ENCODE data around the gene CNTN1. TPM values are rescaled to one million over a fixed set of nuclear protein-coding genes. Genes with fewer than 3 reads are reported as not detected.

Gene CNTN1
- total and polyA plus RNA-seq, 9 of the 15 experiments (the other 6 are each of a cell fraction or from before 2014, with no cell fraction given), result 0.16 TPM; not detected in 8

DNA sequence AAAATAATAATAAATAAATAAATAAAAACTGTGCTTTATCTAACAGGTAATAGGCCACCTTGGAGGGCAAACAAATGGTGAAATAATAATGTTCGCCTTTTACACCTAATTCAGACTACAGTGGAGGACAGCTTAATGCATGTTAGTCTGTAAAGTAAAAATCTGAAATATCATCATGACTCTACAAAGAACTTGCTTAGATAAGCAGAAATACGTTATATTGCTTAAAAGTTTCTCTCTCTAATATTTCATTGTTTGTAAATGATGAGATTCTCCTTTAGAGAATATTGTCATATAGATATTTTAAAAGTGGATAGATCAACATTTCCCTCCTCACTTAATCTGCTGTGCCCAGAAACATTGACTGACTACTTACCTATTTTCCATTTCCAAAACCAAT is 397.2 kb downstream of the CNTN1 start:
- Histone ChIP-seq H3K27me3 (ENCODE audit: control insufficient read depth in 2 of 2, insufficient read depth in 2 of 2, low read length in 2 of 2) (no peaks in the 10 kb centered on the region), H3K4me2 (ENCODE audit: insufficient read depth, low read length) (no peak overlapping the region), H3K27ac (ENCODE audit: extremely low read depth, low read depth, low read length) (no peak overlapping the region), H3K4me3 (no peak overlapping the region), H3K79me2 (ENCODE audit: control insufficient read depth, insufficient read depth, low read length) (no peaks in the 10 kb centered on the region), H3K4me1 (replicated peaks in 1 of 2; ENCODE audit: control insufficient read depth in 2 of 2, insufficient read depth in 2 of 2, low read length in 2 of 2) (no peaks in the 10 kb centered on the region), H3K9ac (ENCODE audit: insufficient read depth in 1 of 2, low read depth in 2 of 2, low read length in 2 of 2) (no peak overlapping the region), H2AFZ (ENCODE audit: low read depth, low read length) (no peak overlapping the region), H3K36me3 (ENCODE audit: control insufficient read depth, insufficient read depth, low read length) (no peaks in the 10 kb centered on the region), H3K9me1 (ENCODE audit: control insufficient read depth, insufficient read depth, low read length) (no peaks in the 10 kb centered on the region), H4K20me1 (replicated peaks; ENCODE audit: control insufficient read depth, insufficient read depth, low read length) (no peaks in the 10 kb centered on the region), H3K9me3 (replicated peaks; ENCODE audit: control insufficient read depth, insufficient read depth, low read depth, low read length) (no peaks in the 10 kb centered on the region; the same call in 1 of the 2 replicates)
- DNase-seq (ENCODE audit: extremely low read depth in 1 of 4, low spot score in 3 of 4) (no peak), ATAC-seq (no peak), FAIRE-seq (no peak)
- TF ChIP-seq ZKSCAN8 (CRISPR knock-in tag; IDR thresholded peaks at IDR 0.05) (no peak), FOXA1 (IDR thresholded peaks at IDR 0.05; ENCODE audit: borderline replicate concordance) (no peak), RAD51 (IDR thresholded peaks at IDR 0.05; ENCODE audit: borderline replicate concordance, low read depth) (no peak), NFE2L1 (tag; IDR thresholded peaks at IDR 0.05; ENCODE audit: borderline replicate concordance, low read depth) (no peak), EZH2 (IDR thresholded peaks at IDR 0.05; ENCODE audit: borderline replicate concordance, low read depth, low read length) (no peak), SOX6 (IDR thresholded peaks at IDR 0.05) (no peak), ZNF175 (CRISPR knock-in tag; IDR thresholded peaks at IDR 0.05; ENCODE audit: low read depth) (no peak), DDX20 (tag; IDR thresholded peaks at IDR 0.05; ENCODE audit: low read depth) (no peak), TBP (optimal IDR thresholded peaks at IDR 0.05; ENCODE audit: low read depth, low read length) (no peak), SMARCE1 (IDR thresholded peaks at IDR 0.05) (no peak), MTF1 (CRISPR knock-in tag; IDR thresholded peaks at IDR 0.05; ENCODE audit: borderline replicate concordance) (no peak), GMEB1 (CRISPR knock-in tag; IDR thresholded peaks at IDR 0.05) (no peak), ZNF551 (CRISPR knock-in tag; IDR thresholded peaks at IDR 0.05) (no peak), SMAD4 (CRISPR knock-in tag; conservative IDR thresholded peaks at IDR 0.05) (no peak), KLF1 (tag; IDR thresholded peaks at IDR 0.05) (no peak), ZNF217 (CRISPR knock-in tag; IDR thresholded peaks at IDR 0.05) (no peak), PHB2 (IDR thresholded peaks at IDR 0.05; ENCODE audit: low read depth) (no peak)
- TF ChIP-seq, protein P1, sequence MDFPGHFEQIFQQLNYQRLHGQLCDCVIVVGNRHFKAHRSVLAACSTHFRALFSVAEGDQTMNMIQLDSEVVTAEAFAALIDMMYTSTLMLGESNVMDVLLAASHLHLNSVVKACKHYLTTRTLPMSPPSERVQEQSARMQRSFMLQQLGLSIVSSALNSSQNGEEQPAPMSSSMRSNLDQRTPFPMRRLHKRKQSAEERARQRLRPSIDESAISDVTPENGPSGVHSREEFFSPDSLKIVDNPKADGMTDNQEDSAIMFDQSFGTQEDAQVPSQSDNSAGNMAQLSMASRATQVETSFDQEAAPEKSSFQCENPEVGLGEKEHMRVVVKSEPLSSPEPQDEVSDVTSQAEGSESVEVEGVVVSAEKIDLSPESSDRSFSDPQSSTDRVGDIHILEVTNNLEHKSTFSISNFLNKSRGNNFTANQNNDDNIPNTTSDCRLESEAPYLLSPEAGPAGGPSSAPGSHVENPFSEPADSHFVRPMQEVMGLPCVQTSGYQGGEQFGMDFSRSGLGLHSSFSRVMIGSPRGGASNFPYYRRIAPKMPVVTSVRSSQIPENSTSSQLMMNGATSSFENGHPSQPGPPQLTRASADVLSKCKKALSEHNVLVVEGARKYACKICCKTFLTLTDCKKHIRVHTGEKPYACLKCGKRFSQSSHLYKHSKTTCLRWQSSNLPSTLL (IDR thresholded peaks at IDR 0.05), result no peak
- TF ChIP-seq, protein P2, sequence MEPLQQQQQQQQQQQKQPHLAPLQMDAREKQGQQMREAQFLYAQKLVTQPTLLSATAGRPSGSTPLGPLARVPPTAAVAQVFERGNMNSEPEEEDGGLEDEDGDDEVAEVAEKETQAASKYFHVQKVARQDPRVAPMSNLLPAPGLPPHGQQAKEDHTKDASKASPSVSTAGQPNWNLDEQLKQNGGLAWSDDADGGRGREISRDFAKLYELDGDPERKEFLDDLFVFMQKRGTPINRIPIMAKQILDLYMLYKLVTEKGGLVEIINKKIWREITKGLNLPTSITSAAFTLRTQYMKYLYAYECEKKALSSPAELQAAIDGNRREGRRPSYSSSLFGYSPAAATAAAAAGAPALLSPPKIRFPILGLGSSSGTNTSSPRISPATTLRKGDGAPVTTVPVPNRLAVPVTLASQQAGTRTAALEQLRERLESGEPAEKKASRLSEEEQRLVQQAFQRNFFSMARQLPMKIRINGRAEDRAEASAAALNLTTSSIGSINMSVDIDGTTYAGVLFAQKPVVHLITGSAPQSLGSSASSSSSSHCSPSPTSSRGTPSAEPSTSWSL (CRISPR knock-in tag; IDR thresholded peaks at IDR 0.05; ENCODE audit: borderline replicate concordance), result no peak
- CTCF ChIA-PET (ENCODE audit: low intra/inter-chr PET ratio), result no interaction called here
- in situ Hi-C loops (cut with MboI), result no loop called here
- intact Hi-C loops (cut with micrococcal nuclease), result no loop called here
- WGBS (ENCODE audit: insufficient coverage, low coverage, missing lambda C conversion rate), result 0% methylated on average over 2 of the region's 2 CpGs
- no TSS peak for BruUV-seq (replicated peaks)
- POLR2A ChIA-PET, result no interaction called here
